ENCODE data around the gene SLC27A1.

DNA sequence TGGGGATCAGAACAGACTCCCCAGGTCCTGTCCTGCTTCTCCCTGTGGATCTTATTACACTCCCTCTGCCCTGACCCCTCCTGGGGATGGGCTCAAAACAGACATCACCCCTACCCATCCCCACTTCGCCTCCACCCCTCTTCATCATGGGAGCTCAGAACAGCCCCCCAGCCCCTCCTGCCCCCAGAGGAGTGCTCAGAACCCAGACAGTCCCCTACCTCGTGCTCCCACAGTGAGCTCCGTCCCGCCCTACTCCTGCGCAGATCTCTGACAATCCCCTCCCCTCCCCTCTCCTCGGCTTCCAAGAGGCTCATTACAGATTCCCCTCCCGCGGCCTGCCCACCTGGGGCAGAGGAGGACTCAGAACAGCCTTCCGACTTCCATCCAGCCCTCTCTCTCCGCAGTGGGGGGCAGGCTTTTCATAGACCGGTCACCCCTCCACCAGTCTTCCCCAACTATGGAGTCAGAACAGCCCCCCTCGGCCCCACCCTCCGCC lies 15.7 kb upstream of the SLC27A1 start:
- TF ChIP-seq EZH2phosphoT487 (IDR thresholded peaks at IDR 0.05; ENCODE audit: unreplicated experiment) (no peak), JUNB (IDR thresholded peaks at IDR 0.05; ENCODE audit: unreplicated experiment) (no peak), POLR2AphosphoS5 (IDR thresholded peaks at IDR 0.05; ENCODE audit: low read depth) (no peak), EZH2 (IDR thresholded peaks at IDR 0.05; ENCODE audit: low read depth, unreplicated experiment) (no peak), CREB1 (CRISPR knock-in tag; IDR thresholded peaks at IDR 0.05; ENCODE audit: low read depth) (no peak), ZNF331 (CRISPR knock-in tag; IDR thresholded peaks at IDR 0.05; ENCODE audit: low read depth) (no peak)
- TF ChIP-seq, protein P1, sequence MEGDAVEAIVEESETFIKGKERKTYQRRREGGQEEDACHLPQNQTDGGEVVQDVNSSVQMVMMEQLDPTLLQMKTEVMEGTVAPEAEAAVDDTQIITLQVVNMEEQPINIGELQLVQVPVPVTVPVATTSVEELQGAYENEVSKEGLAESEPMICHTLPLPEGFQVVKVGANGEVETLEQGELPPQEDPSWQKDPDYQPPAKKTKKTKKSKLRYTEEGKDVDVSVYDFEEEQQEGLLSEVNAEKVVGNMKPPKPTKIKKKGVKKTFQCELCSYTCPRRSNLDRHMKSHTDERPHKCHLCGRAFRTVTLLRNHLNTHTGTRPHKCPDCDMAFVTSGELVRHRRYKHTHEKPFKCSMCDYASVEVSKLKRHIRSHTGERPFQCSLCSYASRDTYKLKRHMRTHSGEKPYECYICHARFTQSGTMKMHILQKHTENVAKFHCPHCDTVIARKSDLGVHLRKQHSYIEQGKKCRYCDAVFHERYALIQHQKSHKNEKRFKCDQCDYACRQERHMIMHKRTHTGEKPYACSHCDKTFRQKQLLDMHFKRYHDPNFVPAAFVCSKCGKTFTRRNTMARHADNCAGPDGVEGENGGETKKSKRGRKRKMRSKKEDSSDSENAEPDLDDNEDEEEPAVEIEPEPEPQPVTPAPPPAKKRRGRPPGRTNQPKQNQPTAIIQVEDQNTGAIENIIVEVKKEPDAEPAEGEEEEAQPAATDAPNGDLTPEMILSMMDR (conservative IDR thresholded peaks at IDR 0.05; ENCODE audit: low read depth in 2 of 2), result no peak
- TF ChIP-seq, protein P2, sequence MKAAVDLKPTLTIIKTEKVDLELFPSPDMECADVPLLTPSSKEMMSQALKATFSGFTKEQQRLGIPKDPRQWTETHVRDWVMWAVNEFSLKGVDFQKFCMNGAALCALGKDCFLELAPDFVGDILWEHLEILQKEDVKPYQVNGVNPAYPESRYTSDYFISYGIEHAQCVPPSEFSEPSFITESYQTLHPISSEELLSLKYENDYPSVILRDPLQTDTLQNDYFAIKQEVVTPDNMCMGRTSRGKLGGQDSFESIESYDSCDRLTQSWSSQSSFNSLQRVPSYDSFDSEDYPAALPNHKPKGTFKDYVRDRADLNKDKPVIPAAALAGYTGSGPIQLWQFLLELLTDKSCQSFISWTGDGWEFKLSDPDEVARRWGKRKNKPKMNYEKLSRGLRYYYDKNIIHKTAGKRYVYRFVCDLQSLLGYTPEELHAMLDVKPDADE (IDR thresholded peaks at IDR 0.05), result no peak
- TF ChIP-seq, protein P3, sequence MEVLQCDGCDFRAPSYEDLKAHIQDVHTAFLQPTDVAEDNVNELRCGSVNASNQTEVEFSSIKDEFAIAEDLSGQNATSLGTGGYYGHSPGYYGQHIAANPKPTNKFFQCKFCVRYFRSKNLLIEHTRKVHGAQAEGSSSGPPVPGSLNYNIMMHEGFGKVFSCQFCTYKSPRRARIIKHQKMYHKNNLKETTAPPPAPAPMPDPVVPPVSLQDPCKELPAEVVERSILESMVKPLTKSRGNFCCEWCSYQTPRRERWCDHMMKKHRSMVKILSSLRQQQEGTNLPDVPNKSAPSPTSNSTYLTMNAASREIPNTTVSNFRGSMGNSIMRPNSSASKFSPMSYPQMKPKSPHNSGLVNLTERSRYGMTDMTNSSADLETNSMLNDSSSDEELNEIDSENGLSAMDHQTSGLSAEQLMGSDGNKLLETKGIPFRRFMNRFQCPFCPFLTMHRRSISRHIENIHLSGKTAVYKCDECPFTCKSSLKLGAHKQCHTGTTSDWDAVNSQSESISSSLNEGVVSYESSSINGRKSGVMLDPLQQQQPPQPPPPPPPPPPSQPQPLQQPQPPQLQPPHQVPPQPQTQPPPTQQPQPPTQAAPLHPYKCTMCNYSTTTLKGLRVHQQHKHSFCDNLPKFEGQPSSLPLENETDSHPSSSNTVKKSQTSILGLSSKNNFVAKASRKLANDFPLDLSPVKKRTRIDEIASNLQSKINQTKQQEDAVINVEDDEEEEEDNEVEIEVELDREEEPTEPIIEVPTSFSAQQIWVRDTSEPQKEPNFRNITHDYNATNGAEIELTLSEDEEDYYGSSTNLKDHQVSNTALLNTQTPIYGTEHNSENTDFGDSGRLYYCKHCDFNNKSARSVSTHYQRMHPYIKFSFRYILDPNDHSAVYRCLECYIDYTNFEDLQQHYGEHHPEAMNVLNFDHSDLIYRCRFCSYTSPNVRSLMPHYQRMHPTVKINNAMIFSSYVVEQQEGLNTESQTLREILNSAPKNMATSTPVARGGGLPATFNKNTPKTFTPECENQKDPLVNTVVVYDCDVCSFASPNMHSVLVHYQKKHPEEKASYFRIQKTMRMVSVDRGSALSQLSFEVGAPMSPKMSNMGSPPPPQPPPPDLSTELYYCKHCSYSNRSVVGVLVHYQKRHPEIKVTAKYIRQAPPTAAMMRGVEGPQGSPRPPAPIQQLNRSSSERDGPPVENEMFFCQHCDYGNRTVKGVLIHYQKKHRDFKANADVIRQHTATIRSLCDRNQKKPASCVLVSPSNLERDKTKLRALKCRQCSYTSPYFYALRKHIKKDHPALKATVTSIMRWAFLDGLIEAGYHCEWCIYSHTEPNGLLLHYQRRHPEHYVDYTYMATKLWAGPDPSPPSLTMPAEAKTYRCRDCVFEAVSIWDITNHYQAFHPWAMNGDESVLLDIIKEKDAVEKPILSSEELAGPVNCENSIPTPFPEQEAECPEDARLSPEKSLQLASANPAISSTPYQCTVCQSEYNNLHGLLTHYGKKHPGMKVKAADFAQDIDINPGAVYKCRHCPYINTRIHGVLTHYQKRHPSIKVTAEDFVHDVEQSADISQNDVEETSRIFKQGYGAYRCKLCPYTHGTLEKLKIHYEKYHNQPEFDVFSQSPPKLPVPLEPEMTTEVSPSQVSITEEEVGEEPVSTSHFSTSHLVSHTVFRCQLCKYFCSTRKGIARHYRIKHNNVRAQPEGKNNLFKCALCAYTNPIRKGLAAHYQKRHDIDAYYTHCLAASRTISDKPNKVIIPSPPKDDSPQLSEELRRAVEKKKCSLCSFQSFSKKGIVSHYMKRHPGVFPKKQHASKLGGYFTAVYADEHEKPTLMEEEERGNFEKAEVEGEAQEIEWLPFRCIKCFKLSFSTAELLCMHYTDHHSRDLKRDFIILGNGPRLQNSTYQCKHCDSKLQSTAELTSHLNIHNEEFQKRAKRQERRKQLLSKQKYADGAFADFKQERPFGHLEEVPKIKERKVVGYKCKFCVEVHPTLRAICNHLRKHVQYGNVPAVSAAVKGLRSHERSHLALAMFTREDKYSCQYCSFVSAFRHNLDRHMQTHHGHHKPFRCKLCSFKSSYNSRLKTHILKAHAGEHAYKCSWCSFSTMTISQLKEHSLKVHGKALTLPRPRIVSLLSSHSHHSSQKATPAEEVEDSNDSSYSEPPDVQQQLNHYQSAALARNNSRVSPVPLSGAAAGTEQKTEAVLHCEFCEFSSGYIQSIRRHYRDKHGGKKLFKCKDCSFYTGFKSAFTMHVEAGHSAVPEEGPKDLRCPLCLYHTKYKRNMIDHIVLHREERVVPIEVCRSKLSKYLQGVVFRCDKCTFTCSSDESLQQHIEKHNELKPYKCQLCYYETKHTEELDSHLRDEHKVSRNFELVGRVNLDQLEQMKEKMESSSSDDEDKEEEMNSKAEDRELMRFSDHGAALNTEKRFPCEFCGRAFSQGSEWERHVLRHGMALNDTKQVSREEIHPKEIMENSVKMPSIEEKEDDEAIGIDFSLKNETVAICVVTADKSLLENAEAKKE (CRISPR knock-in tag; IDR thresholded peaks at IDR 0.05), result no peak
